ENCODE results near the gene ARMS2.

DNA sequence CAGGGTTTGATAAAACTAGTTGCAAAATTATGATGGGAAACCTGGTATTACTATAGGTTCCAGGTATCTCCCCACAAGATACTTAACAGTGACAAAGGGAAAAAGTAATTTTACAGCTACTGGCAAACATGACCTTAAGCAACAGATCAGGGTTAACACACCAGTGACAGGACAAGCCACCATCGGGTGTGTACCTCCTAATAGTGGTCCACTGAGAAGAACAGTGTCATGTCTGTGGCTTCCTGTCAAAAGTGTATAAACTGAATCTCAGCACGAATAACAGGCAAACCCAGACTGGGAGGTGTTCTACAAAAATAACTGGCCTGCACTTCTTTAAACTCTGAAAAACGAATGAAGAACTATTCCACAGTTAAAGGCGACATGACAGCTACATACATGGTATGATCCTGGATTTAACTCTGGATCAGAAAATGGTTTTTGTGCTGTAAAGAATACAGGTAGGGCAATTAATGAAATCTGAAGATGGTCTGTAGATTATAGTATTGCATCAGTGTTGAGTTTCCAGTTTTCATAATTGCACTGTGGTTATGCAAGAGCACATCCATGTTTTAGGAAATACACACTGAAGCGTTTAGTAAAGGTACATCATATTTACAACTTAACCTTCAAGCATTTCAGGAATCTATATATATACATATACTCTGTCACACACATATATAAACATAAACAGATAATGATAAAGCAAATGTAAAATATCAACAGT, 32.0 kb upstream of the ARMS2 start:
- TF ChIP-seq, protein P1, sequence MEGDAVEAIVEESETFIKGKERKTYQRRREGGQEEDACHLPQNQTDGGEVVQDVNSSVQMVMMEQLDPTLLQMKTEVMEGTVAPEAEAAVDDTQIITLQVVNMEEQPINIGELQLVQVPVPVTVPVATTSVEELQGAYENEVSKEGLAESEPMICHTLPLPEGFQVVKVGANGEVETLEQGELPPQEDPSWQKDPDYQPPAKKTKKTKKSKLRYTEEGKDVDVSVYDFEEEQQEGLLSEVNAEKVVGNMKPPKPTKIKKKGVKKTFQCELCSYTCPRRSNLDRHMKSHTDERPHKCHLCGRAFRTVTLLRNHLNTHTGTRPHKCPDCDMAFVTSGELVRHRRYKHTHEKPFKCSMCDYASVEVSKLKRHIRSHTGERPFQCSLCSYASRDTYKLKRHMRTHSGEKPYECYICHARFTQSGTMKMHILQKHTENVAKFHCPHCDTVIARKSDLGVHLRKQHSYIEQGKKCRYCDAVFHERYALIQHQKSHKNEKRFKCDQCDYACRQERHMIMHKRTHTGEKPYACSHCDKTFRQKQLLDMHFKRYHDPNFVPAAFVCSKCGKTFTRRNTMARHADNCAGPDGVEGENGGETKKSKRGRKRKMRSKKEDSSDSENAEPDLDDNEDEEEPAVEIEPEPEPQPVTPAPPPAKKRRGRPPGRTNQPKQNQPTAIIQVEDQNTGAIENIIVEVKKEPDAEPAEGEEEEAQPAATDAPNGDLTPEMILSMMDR (IDR thresholded peaks at IDR 0.05; ENCODE audit: poor library complexity): no peak
- TF ChIP-seq EZH2phosphoT487 (IDR thresholded peaks at IDR 0.05; ENCODE audit: low read depth, severe bottlenecking, unreplicated experiment): no peak

Data from hepatocyte (in vitro differentiated cells).